IPS-18a (cell line): ENCODE data around the gene FAM118B.

Source experiments
- H3K27ac ChIP-seq: one replicate; pipeline ENCODE4 v1.5.1; 2013; ENCODE audit warnings: low read length
- H3K27me3 ChIP-seq: one replicate; pipeline ENCODE4 v1.6.1; 2013; ENCODE audit warnings: mild to moderate bottlenecking, low read length; ENCODE audit not compliant: control insufficient read depth, insufficient read depth
- H3K36me3 ChIP-seq: one replicate; pipeline ENCODE4 v1.6.1; 2013; ENCODE audit warnings: low read depth, low read length; ENCODE audit not compliant: control insufficient read depth
- H3K4me1 ChIP-seq: one replicate; pipeline ENCODE4 v1.6.1; 2013; ENCODE audit warnings: low read depth, low read length; ENCODE audit not compliant: control insufficient read depth
- H3K4me3 ChIP-seq: one replicate; pipeline ENCODE4 v1.5.1; 2013; ENCODE audit warnings: low read length
- H3K9ac ChIP-seq: one replicate; pipeline ENCODE4 v1.6.1; 2013; ENCODE audit warnings: mild to moderate bottlenecking, low read length, moderate library complexity
- H3K9me3 ChIP-seq: one replicate; pipeline ENCODE4 v1.6.1; 2013; ENCODE audit warnings: low read depth, low read length; ENCODE audit not compliant: control insufficient read depth

The FAM118B gene

GRCh38 chr11:126173257-126173656 is 38.3 kb upstream of the FAM118B start:
- Histone ChIP-seq H3K4me3 (no peak overlapping the region), H3K9ac (no peak overlapping the region), H3K27ac (no peak overlapping the region), H3K9me3 (no peaks in the 10 kb centered on the region), H3K27me3 (no peaks in the 10 kb centered on the region), H3K4me1 (peaks cover 9% of the 10 kb centered on the region), H3K36me3 (no peaks in the 10 kb centered on the region)

- Histone ChIP-seq H3K9ac (no peak overlapping the region), H3K27me3 (no peaks in the 10 kb centered on the region), H3K4me1 (no peaks in the 10 kb centered on the region), H3K27ac (no peak overlapping the region), H3K36me3 (no peaks in the 10 kb centered on the region), H3K4me3 (no peak overlapping the region), H3K9me3 (no peaks in the 10 kb centered on the region)
Observed at GRCh38 chr11:126174816-126175215, 36.8 kb upstream of the FAM118B start.

- Histone ChIP-seq H3K27ac (no peak overlapping the region), H3K4me1 (no peaks in the 10 kb centered on the region), H3K36me3 (no peaks in the 10 kb centered on the region), H3K9ac (no peak overlapping the region), H3K27me3 (no peaks in the 10 kb centered on the region), H3K9me3 (no peaks in the 10 kb centered on the region), H3K4me3 (no peak overlapping the region)
Observed at GRCh38 chr11:126175393-126175792, 36.2 kb upstream of the FAM118B start.

- Histone ChIP-seq H3K9ac (no peak overlapping the region), H3K9me3 (no peaks in the 10 kb centered on the region), H3K27ac (no peak overlapping the region), H3K36me3 (no peaks in the 10 kb centered on the region), H3K4me3 (no peak overlapping the region), H3K4me1 (no peaks in the 10 kb centered on the region), H3K27me3 (no peaks in the 10 kb centered on the region)
Observed at GRCh38 chr11:126176853-126177470, 34.6 kb upstream of the FAM118B start.

GRCh38 chr11:126181939-126182730 is 29.4 kb upstream of the FAM118B start:
- H3K27me3 ChIP-seq = no peaks in the 10 kb centered on the region
- H3K9me3 ChIP-seq = no peaks in the 10 kb centered on the region
- no peak overlapping the region for H3K27ac ChIP-seq
- H3K4me1 ChIP-seq = no peaks in the 10 kb centered on the region
- H3K9ac ChIP-seq = no peak overlapping the region
- H3K36me3 ChIP-seq = peaks cover 9% of the 10 kb centered on the region
- no peak overlapping the region for H3K4me3 ChIP-seq

- H3K9ac ChIP-seq = no peak overlapping the region
- peaks cover 9% of the 10 kb centered on the region for H3K36me3 ChIP-seq
- H3K4me3 ChIP-seq = no peak overlapping the region
- H3K9me3 ChIP-seq = no peaks in the 10 kb centered on the region
- H3K4me1 ChIP-seq = no peaks in the 10 kb centered on the region
- no peaks in the 10 kb centered on the region for H3K27me3 ChIP-seq
- no peak overlapping the region for H3K27ac ChIP-seq
Observed at GRCh38 chr11:126182787-126183445, 28.7 kb upstream of the FAM118B start.

- no peaks in the 10 kb centered on the region for H3K9me3 ChIP-seq
- H3K27me3 ChIP-seq = no peaks in the 10 kb centered on the region
- H3K27ac ChIP-seq = no peak overlapping the region
- no peaks in the 10 kb centered on the region for H3K4me1 ChIP-seq
- no peak overlapping the region for H3K4me3 ChIP-seq
- H3K36me3 ChIP-seq = peaks cover 9% of the 10 kb centered on the region
- no peak overlapping the region for H3K9ac ChIP-seq
Observed at GRCh38 chr11:126185259-126186024, 26.1 kb upstream of the FAM118B start.

GRCh38 chr11:126186025-126186698 is 25.4 kb upstream of the FAM118B start:
- H3K4me1 ChIP-seq = no peaks in the 10 kb centered on the region
- H3K36me3 ChIP-seq = peaks cover 9% of the 10 kb centered on the region
- H3K27me3 ChIP-seq = no peaks in the 10 kb centered on the region
- no peaks in the 10 kb centered on the region for H3K9me3 ChIP-seq
- no peak overlapping the region for H3K9ac ChIP-seq
- no peak overlapping the region for H3K4me3 ChIP-seq
- H3K27ac ChIP-seq = no peak overlapping the region

- Histone ChIP-seq H3K9me3 (no peaks in the 10 kb centered on the region), H3K4me3 (no peak overlapping the region), H3K27me3 (no peaks in the 10 kb centered on the region), H3K36me3 (peaks cover 13% of the 10 kb centered on the region), H3K27ac (no peak overlapping the region), H3K9ac (no peak overlapping the region), H3K4me1 (no peaks in the 10 kb centered on the region)
Observed at GRCh38 chr11:126186708-126187529, 24.7 kb upstream of the FAM118B start.

- no peaks in the 10 kb centered on the region for H3K4me1 ChIP-seq
- H3K9me3 ChIP-seq = no peaks in the 10 kb centered on the region
- peaks cover 21% of the 10 kb centered on the region for H3K36me3 ChIP-seq
- no peak overlapping the region for H3K27ac ChIP-seq
- no peak overlapping the region for H3K9ac ChIP-seq
- H3K4me3 ChIP-seq = no peak overlapping the region
- no peaks in the 10 kb centered on the region for H3K27me3 ChIP-seq
Observed at GRCh38 chr11:126188332-126189108, 23.1 kb upstream of the FAM118B start.
